ENCODE results near the gene TRAM2. TPM values are rescaled to one million over a fixed set of nuclear protein-coding genes. Genes with fewer than 3 reads are reported as not detected.
A peak's percentile ranks its signal among the peaks of the same experiment; 100 is the strongest.

The TRAM2 gene
- total and polyA plus RNA-seq, 2 of the 8 experiments (the other 6 are each of a cell fraction or from before 2014, with no cell fraction given): 9.0 to 21.4 TPM

- Histone ChIP-seq H2BK20ac (ENCODE audit: low read length) (no peak overlapping the region), H3K27ac (ENCODE audit: low read depth, low read length) (no peak overlapping the region), H3K4me2 (ENCODE audit: insufficient read depth in 1 of 2, low read depth in 2 of 2, low read length in 2 of 2) (peak overlapping the region in 1 of 2 experiments; percentile 1; a peak in 1 of 4 replicates), H3K9me3 (ENCODE audit: insufficient read depth in 2 of 2, low read depth in 1 of 2, low read length in 1 of 2) (no peaks in the 10 kb centered on the region), H3K56ac (replicated peaks; ENCODE audit: insufficient read length, low read depth, low read length) (no peak overlapping the region), H4K20me1 (replicated peaks in 1 of 2; ENCODE audit: control insufficient read depth in 1 of 2, insufficient read depth in 2 of 2, low read length in 2 of 2) (no peaks in the 10 kb centered on the region), H3K36me3 (ENCODE audit: control insufficient read depth in 2 of 4, insufficient read depth in 4 of 4, low read length in 3 of 4) (peaks cover 0 to 25% (median 8%) of the 10 kb centered on the region in 4 experiments; a peak in 5 of 8 replicates), H2AFZ (ENCODE audit: low read length) (no peak overlapping the region), H3K4me3 (ENCODE audit: extremely low read depth in 1 of 4, insufficient read depth in 2 of 4, low read depth in 3 of 4, low read length in 4 of 4) (no peak overlapping the region), H4K91ac (replicated peaks; ENCODE audit: insufficient read length, low read length) (no peak overlapping the region), H2BK12ac (ENCODE audit: low read depth, low read length) (no peak overlapping the region), H3K79me1 (ENCODE audit: low read depth, low read length) (no peaks in the 10 kb centered on the region), H3K18ac (ENCODE audit: extremely low read depth, low read length) (no peak overlapping the region), H3K9ac (replicated peaks in 1 of 4; ENCODE audit: extremely low read depth in 1 of 4, low read depth in 3 of 4, low read length in 3 of 4) (no peak overlapping the region), H3K23me2 (ENCODE audit: low read depth, low read length) (no peaks in the 10 kb centered on the region), H3K79me2 (ENCODE audit: control insufficient read depth in 1 of 2, insufficient read depth in 2 of 2, low read length in 2 of 2) (no peaks in the 10 kb centered on the region), H3K23ac (ENCODE audit: insufficient read length) (no peak overlapping the region), H2BK5ac (ENCODE audit: low read depth, low read length) (0 out of 2 replicates have a peak overlapping the region, but pooled peaks have one; percentile 44), H2AK5ac (ENCODE audit: low read depth, low read length) (no peak overlapping the region), H2BK15ac (ENCODE audit: low read length) (no peak overlapping the region), H2BK120ac (replicated peaks; ENCODE audit: low read depth, low read length) (no peak overlapping the region), H3K4ac (replicated peaks; ENCODE audit: insufficient read length, low read depth, low read length) (no peak overlapping the region), H3K14ac (ENCODE audit: insufficient read length) (no peak overlapping the region), H4K8ac (ENCODE audit: extremely low read depth, insufficient read depth, low read length) (no peak overlapping the region), H3K4me1 (replicated peaks in 1 of 4; ENCODE audit: control insufficient read depth in 3 of 4, insufficient read depth in 4 of 4, low read length in 3 of 4) (peaks cover 0 to 14% (median 0%) of the 10 kb centered on the region in 4 experiments; a peak in 3 of 7 replicates), H3K27me3 (replicated peaks in 1 of 4; ENCODE audit: control insufficient read depth in 3 of 4, extremely low read depth in 1 of 4, insufficient read depth in 3 of 4, low read length in 3 of 4) (no peaks in the 10 kb centered on the region), H4K5ac (ENCODE audit: insufficient read length, low read depth, low read length) (no peak overlapping the region)
- ChIA-PET CTCF (ENCODE audit: partially characterized antibody) (interaction anchor here (0.5 to 2.5 kb wide), 5 partner anchors 42 to 102 kb away, joined by 3 to 7 read pairs (median 3); no protein-coding TSS in a partner anchor), POLR2A (ENCODE audit: partially characterized antibody) (no interaction called here)
- TF ChIP-seq NANOG (IDR thresholded peaks at IDR 0.05; ENCODE audit: insufficient read depth, low read depth, low read length, poor library complexity, severe bottlenecking) (no peak), SRF (IDR thresholded peaks at IDR 0.05; ENCODE audit: low read depth, low read length) (peak; percentile 32; the same call in 1 of the 2 replicates)
- FAIRE-seq (no peak), DNase-seq (ENCODE audit: low read depth in 1 of 2, low spot score in 2 of 2) (no peak)
Measured at GRCh38 chr6:52510213-52510562, 66.7 kb downstream of the TRAM2 start.
